Common myeloid progenitor, CD34-positive (primary cell): ENCODE measurements around the gene SLCO4A1.

Experiments used
- CTCF ChIA-PET: fragments of 350-600 bp; sonication (Branson Sonifier 250); formaldehyde crosslinking; loops from one replicate; lab custom pipeline; 2021; ENCODE audit warnings: antibody characterized with exemption; lab: Charles Lee
- POLR2A ChIA-PET: fragments of 350-600 bp; sonication (Branson Sonifier 250); formaldehyde crosslinking; loops from one replicate; lab custom pipeline; 2021; ENCODE audit warnings: antibody characterized with exemption; lab: Charles Lee
- DNase-seq, 3 donors: peaks; one replicate each; pipeline versions ENCODE4 v3.0.0 to v3.0.0-alpha.2; 2013
- H3K27ac ChIP-seq, 2 experiments: 1 replicate in 1 of 2; 2 replicates in 1 of 2; pipeline ENCODE4 v1.7.0; 2013; ENCODE audit warnings: inconsistent platforms in 2 of 2, low read length in 2 of 2, mild to moderate bottlenecking in 2 of 2, low read depth in 1 of 2, moderate library complexity in 1 of 2; ENCODE audit not compliant: severe bottlenecking in 2 of 2, insufficient read depth in 1 of 2, poor library complexity in 1 of 2
- H3K27me3 ChIP-seq, 5 experiments: replicated peaks in 2 of 5; 1 replicate in 3 of 5; 2 replicates in 2 of 5; pipeline versions ENCODE4 v1.6.1 to v1.7.0; 2013; ENCODE audit warnings: low read length in 4 of 5, mild to moderate bottlenecking in 2 of 5, moderate library complexity in 2 of 5, inconsistent platforms in 1 of 5; ENCODE audit not compliant: insufficient read depth in 5 of 5, control insufficient read depth in 4 of 5
- H3K36me3 ChIP-seq, 4 experiments: 1 replicate in 2 of 4; 2 replicates in 2 of 4; pipeline versions ENCODE4 v1.6.1 to v1.7.0; 2013; ENCODE audit warnings: low read length in 3 of 4, control low read depth in 1 of 4, mild to moderate bottlenecking in 1 of 4; ENCODE audit not compliant: control insufficient read depth in 4 of 4, insufficient read depth in 4 of 4
- H3K4me1 ChIP-seq, 4 experiments: 1 replicate in 3 of 4; 2 replicates in 1 of 4; pipeline versions ENCODE4 v1.6.1 to v1.7.1; 2013; ENCODE audit warnings: low read length in 3 of 4, mild to moderate bottlenecking in 3 of 4, control low read depth in 1 of 4, inconsistent platforms in 1 of 4, moderate library complexity in 1 of 4; ENCODE audit not compliant: control insufficient read depth in 4 of 4, insufficient read depth in 4 of 4; ENCODE audit errors: control extremely low read depth in 1 of 4
- H3K4me3 ChIP-seq, 7 experiments: 1 replicate in 4 of 7; 2 replicates in 3 of 7; pipeline versions ENCODE4 v1.5.1 to v1.7.0; 2013; ENCODE audit warnings: mild to moderate bottlenecking in 7 of 7, low read length in 6 of 7, moderate library complexity in 6 of 7, inconsistent platforms in 2 of 7, low read depth in 2 of 7, control low read depth in 1 of 7; ENCODE audit not compliant: insufficient read depth in 4 of 7, control insufficient read depth in 1 of 7; ENCODE audit errors: extremely low read depth in 1 of 7
- H3K9me3 ChIP-seq, 5 experiments: 1 replicate in 4 of 5; 2 replicates in 1 of 5; pipeline versions ENCODE4 v1.6.1 to v1.7.1; 2013; ENCODE audit warnings: low read length in 4 of 5, mild to moderate bottlenecking in 2 of 5, inconsistent platforms in 1 of 5, low read depth in 1 of 5, moderate library complexity in 1 of 5; ENCODE audit not compliant: control insufficient read depth in 4 of 5, insufficient read depth in 2 of 5; ENCODE audit errors: control extremely low read depth in 1 of 5
- WGBS: methylation state at CpG from one replicate; pipeline ENCODE4 v1.1.5; 2013; ENCODE audit not compliant: insufficient coverage; 5-methylcytosine and 5-hydroxymethylcytosine counted together

The SLCO4A1 gene

GRCh38 chr20:62688855-62689460 is 46.7 kb downstream of the SLCO4A1 start:
- Histone ChIP-seq H3K9me3 (no peaks in the 10 kb centered on the region), H3K4me3 (no peak overlapping the region), H3K27me3 (no peaks in the 10 kb centered on the region), H3K36me3 (no peaks in the 10 kb centered on the region), H3K27ac (no peak overlapping the region), H3K4me1 (peaks cover 3 to 49% (median 36%) of the 10 kb centered on the region in 4 experiments)
- no peak for DNase-seq
- POLR2A ChIA-PET: no interaction called here
- WGBS: 71% methylated on average over 28 of the region's 29 CpGs
- CTCF ChIA-PET: interaction anchor here (1.0 to 1.3 kb wide), 6 partner anchors 10 to 72 kb away, joined by 3 to 5 read pairs (median 4); partner anchors contain the start of gene NTSR1

GRCh38 chr20:62689861-62690260 is 47.6 kb downstream of the SLCO4A1 start:
- H3K27me3 ChIP-seq: no peaks in the 10 kb centered on the region
- POLR2A ChIA-PET: no interaction called here
- H3K4me1 ChIP-seq: peaks cover 3 to 45% (median 34%) of the 10 kb centered on the region in 4 experiments

GRCh38 chr20:62690261-62690820 is 48.0 kb downstream of the SLCO4A1 start:
- 96% methylated on average over 7 of the region's 17 CpGs for WGBS
- Histone ChIP-seq H3K9me3 (no peaks in the 10 kb centered on the region), H3K27ac (no peak overlapping the region), H3K27me3 (no peaks in the 10 kb centered on the region), H3K4me3 (no peak overlapping the region), H3K4me1 (peaks cover 3 to 42% (median 32%) of the 10 kb centered on the region in 4 experiments), H3K36me3 (no peaks in the 10 kb centered on the region)
- DNase-seq: no peak
- ChIA-PET CTCF (no interaction called here), POLR2A (no interaction called here)

More at GRCh38 chr20:62689861-62690260, 47.6 kb downstream of the SLCO4A1 start:
- no peak for DNase-seq
- CTCF ChIA-PET: interaction anchor here (1.2 kb wide), 1 partner anchor 24 kb away, joined by 3 read pairs; no protein-coding TSS in a partner anchor
- no peaks in the 10 kb centered on the region for H3K36me3 ChIP-seq
- 95% methylated on average over 16 of the region's 17 CpGs for WGBS
- H3K4me3 ChIP-seq: no peak overlapping the region
- H3K9me3 ChIP-seq: no peaks in the 10 kb centered on the region
- H3K27ac ChIP-seq: no peak overlapping the region

- POLR2A ChIA-PET: no interaction called here
- Histone ChIP-seq H3K9me3 (no peaks in the 10 kb centered on the region), H3K4me3 (no peak overlapping the region), H3K27me3 (no peaks in the 10 kb centered on the region), H3K36me3 (no peaks in the 10 kb centered on the region), H3K27ac (no peak overlapping the region), H3K4me1 (peaks cover 1 to 30% (median 20%) of the 10 kb centered on the region in 4 experiments)
- CTCF ChIA-PET: no interaction called here
- 91% methylated on average over 15 of the region's 15 CpGs for WGBS
- no peak for DNase-seq
These were observed 49.2 kb downstream of the SLCO4A1 start for GRCh38 chr20:62691487-62691886.

- ChIA-PET POLR2A (no interaction called here), CTCF (no interaction called here)
- no peak overlapping the region for H3K4me3 ChIP-seq
- H3K36me3 ChIP-seq: no peaks in the 10 kb centered on the region
- 81% methylated on average over 5 of the region's 8 CpGs for WGBS
- H3K27ac ChIP-seq: no peak overlapping the region
- H3K27me3 ChIP-seq: no peaks in the 10 kb centered on the region
- peaks cover 0 to 23% (median 15%) of the 10 kb centered on the region in 4 experiments for H3K4me1 ChIP-seq
- H3K9me3 ChIP-seq: no peaks in the 10 kb centered on the region
- DNase-seq: no peak
These were observed 49.9 kb downstream of the SLCO4A1 start for GRCh38 chr20:62692176-62692575.

- Histone ChIP-seq H3K4me1 (peaks cover 0 to 22% (median 15%) of the 10 kb centered on the region in 4 experiments), H3K36me3 (no peaks in the 10 kb centered on the region), H3K9me3 (no peaks in the 10 kb centered on the region), H3K4me3 (no peak overlapping the region), H3K27ac (no peak overlapping the region), H3K27me3 (no peaks in the 10 kb centered on the region)
- peak in 2 of 3 donors; percentile 63 to 67 for DNase-seq
- CTCF ChIA-PET: interaction anchor here (1.4 kb wide), 1 partner anchor 14 kb away, joined by 6 read pairs; no protein-coding TSS in a partner anchor
- 52% methylated on average over 19 of the region's 22 CpGs for WGBS
- POLR2A ChIA-PET: no interaction called here
These were observed 50.7 kb downstream of the SLCO4A1 start for GRCh38 chr20:62692801-62693523.

- Histone ChIP-seq H3K4me1 (peaks cover 0 to 19% (median 12%) of the 10 kb centered on the region in 4 experiments), H3K9me3 (no peaks in the 10 kb centered on the region), H3K27me3 (no peaks in the 10 kb centered on the region), H3K27ac (no peak overlapping the region), H3K36me3 (no peaks in the 10 kb centered on the region), H3K4me3 (no peak overlapping the region)
- no peak for DNase-seq
- 80% methylated on average over 9 of the region's 10 CpGs for WGBS
- ChIA-PET CTCF (interaction anchor here (1.4 kb wide), 1 partner anchor 14 kb away, joined by 6 read pairs; no protein-coding TSS in a partner anchor), POLR2A (no interaction called here)
These were observed 51.2 kb downstream of the SLCO4A1 start for GRCh38 chr20:62693524-62693922.
